Hepatocyte (in vitro differentiated cells): Measurements from ENCODE around the gene RGS5.

Experiments used
- CTCF ChIP-seq: fragments of 200-600 bp; sonication (generic); IDR thresholded peaks from 2 replicates; pipeline ENCODE4 v1.5.1; 2016; ENCODE audit warnings: antibody characterized with exemption, mild to moderate bottlenecking; ENCODE audit not compliant: poor library complexity
- EZH2 ChIP-seq: fragments of 200-600 bp; sonication (generic); IDR thresholded peaks from 2 replicates; pipeline ENCODE4 v1.6.1; 2016; ENCODE audit warnings: antibody characterized with exemption, mild to moderate bottlenecking, borderline replicate concordance
- EZH2phosphoT487 ChIP-seq: fragments of 200-600 bp; sonication (generic); IDR thresholded peaks from one replicate; pipeline ENCODE4 v1.6.1; 2018; ENCODE audit warnings: antibody characterized with exemption, mild to moderate bottlenecking, low read depth, moderate library complexity; ENCODE audit not compliant: unreplicated experiment, severe bottlenecking

- TF ChIP-seq CTCF, result no peak
- TF ChIP-seq EZH2, result no peak
- TF ChIP-seq EZH2phosphoT487, result no peak
Observed at GRCh38 chr1:163178628-163179027, 24.1 kb downstream of the RGS5 start.
